Measurements from ENCODE around the gene DYNLT3.
A peak's percentile ranks its signal among the peaks of the same experiment; 100 is the strongest.

DYNLT3 gene

DNA sequence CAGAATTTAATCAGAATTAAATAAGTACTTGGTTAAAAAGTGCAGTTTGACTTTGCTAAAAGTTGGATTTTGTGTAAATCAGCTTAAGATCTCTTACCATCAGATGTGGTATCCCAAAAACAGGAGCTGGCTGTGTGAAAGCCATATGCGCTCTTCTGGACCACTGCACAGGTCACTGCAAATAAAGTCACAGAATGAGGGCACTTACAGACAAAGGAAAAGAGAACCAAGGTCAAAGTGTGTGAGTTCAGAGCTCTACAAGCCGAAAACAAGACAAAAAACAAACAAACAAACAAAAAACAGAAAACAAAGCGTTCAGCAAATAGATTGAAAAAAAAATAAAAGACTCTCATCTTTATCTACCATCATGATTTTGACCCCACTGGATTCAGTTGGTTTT, 6.4 kb downstream of the DYNLT3 start:
- no peak for DNase-seq

DNA sequence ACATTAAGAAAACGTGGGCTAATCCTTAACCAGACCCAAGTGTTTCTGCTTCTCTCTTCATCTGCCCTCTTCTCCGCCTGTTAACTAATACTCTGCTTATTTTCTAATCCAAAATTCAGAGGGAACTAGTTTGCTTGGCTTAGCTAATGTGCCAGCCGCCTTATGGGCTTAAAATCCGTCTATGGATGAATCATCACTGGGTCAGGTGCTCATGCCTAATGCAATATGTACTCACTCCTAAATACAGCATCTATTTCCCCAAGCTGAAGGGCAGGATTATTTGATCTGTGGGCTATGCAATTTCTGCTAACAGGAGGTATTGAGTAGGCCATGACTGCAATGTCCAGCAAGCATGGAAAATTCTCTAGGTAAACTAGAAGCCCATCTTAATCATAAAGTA, 12.4 kb downstream of the DYNLT3 start:
- no peak for DNase-seq

DNA sequence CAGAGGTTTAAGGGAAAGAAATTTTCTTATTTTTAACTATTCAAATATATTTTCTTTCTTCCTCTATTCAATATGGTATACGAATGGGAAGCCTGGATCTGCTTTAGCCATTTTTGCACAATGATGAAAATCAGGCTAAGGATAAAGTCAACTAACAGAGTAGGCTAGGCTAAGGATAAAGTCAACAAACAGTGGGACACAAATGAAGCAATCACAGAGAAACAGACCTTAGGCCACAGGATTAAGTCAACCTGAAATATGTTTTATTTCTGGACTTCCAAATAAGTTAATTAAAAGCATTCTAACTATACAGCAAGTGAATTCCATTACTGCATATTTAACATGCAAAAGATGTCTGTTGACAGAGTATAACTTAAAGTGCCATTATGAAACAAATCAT, 17.0 kb downstream of the DYNLT3 start:
- DNase-seq, result no peak

DNA sequence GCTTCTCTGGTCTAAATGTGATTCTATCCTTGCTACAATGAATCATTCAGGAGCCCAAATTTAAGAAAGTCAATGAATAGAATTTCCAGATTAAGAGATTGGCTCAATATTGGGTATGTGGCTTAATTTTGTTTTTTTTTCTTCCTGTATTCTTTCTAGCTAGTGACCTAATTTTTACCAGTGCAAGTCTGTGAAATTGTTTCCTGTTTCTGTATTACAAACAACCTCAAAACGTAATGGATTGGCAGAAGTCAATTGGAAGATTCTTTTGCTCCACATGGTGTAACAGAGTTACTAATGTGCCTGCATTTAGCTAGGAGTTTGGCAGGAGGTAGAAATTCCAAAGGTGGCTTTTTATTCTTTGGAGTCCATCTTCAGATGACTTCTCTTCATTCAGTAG, 17.6 kb downstream of the DYNLT3 start:
- DNase-seq, result no peak

DNA sequence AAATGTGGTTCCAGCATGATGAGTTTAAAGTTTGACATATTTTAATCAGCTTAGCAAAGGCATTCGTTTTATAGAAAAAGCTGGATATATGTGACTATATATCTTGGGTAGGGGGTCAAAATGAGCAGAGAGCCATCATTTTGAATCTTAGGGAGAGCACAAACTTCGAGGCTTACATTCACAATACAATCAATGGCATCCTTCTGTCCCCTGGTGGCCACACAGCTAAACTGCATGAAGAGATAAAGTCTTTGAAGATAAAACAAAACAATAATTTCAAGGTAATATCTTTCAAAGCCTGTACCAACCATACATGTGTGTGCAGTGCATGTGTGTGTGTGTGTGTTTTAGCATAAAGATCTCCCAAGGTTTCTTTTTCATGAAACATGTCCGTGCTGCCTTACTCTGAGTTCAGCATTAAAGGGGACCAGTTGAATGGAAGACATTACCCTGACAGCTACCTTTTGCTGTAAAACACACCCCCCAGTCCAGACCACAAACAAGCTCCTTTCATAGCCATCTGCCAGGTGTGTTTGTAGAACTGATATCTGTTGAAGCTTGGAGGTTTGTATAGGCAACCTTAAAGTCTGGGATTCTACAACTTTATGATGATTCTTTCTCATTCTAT, 22.0 kb downstream of the DYNLT3 start:
- peak; percentile 58 for DNase-seq

DNA sequence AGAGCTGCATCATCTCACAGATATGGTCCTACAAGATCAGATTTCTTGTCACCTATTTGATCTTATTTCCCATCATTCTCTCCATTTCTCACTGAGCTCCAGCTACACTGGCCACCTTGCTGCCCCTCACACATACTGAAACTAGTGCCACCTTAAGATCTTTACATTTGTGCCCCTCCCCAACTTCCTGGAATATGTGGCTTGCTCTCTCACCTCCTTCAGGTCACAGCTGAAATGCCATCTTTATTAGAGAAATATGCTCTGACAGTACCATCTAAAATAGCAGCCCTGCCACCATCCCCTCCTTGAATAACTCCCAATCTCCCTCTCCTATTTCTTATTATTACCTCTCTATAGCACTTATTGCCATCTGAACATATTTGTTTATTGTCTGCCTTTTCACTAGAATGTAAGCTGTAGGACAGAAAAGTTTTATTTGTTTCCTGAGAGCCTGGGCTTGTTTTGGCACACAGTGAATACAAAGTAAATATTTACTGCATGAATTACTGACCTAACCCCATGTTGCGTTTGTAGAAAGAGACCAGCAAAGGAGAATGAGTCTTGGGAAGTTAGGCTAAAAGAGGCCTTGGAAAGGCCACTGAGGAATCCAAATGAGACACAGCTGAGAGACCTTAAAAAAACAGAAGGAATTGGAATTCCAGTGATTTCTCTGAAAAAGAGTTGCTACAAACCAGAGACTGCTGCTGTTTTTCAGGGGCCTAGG, 22.7 kb downstream of the DYNLT3 start:
- no peak for DNase-seq

DNA sequence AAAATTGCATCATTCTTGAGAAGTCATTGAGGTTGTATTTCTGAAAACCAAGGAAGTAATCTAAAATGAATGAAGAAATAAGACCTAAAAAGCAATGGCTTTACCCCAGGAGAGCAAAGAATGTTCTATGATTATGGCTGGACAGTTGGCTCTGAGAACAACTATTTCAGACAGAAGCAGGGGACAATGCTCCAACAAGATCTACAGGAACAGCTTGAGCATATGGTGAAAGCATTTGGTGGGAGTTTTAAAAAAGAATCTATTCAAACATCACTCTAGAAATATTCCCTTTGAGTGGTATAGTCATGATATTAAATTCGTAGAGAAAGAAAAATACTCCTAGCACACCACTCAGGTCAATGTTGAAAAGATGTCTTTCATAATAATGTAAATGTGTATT, 26.7 kb downstream of the DYNLT3 start:
- no peak for DNase-seq

DNA sequence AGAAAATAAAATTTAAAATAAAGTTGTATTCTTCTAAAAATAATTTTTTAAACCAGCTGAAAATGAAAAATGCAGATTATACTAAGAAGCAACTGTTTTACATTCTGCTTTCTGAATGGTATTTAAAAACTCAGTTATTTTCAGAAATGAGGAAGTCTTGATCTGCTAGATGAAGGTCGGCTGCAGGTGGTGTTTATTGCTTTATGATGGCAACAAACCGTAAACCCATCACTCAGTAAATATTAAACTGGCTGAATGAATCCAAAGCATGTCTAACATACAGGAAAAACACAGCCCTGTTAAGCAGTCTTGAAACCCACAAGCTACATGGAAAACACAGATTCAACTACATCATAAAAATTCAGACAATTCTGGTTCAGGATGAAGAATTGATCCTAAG, 29.3 kb downstream of the DYNLT3 start:
- peak; percentile 71 for DNase-seq

DNA sequence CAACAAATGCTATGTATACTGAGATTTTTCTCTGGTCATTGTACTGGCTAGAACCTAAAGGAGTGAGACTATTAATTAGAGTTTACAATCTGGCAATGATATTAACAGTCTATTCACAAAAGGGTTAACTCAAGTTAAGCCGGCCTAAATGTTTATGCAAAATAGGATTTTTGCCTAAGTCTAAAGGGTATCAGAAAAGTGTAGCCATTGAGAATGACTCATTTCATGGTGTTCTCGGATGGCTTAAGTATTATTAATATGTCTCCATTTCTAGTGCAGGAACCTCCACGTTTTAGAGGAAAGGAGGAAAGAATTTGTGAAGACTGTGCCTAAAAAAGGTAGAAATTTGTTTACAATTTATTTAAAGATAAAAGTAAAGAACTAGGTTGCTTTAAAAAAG, 29.8 kb downstream of the DYNLT3 start:
- DNase-seq, result no peak

DNA sequence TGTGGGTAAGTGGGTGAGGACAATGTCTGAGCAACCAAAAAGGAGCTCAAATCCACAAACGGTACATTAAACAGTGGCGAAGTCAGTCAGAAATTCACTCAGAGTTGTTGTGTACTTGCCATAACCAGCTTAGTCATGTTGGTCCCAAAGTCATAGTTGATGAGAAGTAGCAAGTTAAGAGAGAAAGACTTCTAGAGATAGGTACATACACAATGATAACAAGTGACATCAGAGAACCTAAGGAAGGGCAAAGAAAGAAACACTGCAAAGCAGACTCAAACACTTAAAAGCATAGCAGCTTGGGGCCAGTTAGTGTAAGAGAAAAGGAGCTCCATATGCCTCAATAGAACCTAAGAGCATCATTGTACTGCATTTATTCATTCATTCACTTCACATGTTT, 30.2 kb downstream of the DYNLT3 start:
- no peak for DNase-seq

DNA sequence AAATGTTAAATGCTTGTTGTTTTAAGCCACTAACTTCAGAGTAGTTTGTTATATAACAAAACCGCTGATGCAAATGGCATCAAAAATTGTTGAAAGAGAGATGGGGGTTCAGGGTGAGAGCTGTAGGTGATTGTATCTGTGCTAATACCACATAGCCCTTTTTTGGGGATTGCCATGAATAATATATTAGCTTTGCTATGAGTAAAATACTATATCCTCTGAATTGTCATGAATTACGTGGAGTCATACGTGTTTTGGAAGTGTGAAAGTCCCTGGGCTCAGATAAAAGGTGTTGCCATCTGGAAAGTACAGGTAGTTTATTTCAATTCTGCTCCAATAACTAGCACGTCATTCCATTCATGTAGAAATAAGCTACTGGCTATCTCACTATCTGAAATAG, 30.6 kb downstream of the DYNLT3 start:
- no peak for DNase-seq

DNA sequence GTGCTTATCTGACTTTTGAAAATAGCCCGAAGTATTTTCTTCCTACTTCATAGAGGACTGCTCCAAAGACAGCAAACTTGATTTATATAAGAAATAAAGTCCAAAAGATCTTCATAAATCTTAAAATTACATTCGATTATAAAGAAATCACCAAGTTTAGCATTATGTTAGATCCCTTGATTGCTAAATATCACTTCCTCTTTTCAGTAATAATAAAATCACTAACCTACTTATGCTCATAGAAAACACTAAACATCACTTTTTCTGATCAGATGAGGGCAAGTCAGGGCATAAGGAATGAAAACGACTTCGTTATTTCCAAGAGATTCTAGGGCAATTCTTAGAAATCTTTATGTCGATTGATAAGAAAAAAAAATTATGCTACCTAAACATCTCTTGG, 32.0 kb downstream of the DYNLT3 start:
- DNase-seq, result no peak

DNA sequence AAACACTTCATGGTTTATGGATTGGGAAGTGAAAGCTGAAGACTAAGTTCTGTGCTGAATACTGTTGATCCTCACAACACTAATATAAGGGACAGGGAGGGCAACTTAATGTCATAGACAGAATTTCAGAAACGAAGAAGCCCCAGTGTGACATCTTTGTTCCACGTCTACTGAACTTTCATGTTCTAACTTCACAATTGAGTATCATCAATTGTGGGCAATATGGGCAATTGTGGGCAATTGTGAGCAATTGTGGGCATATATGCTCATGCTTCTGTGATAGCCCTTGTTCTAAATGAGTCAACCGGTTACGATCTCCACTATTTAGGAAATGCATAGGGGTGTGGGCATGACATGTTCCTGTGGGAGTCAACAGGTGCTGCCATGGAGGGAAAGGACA, 33.8 kb downstream of the DYNLT3 start:
- DNase-seq, result no peak

DNA sequence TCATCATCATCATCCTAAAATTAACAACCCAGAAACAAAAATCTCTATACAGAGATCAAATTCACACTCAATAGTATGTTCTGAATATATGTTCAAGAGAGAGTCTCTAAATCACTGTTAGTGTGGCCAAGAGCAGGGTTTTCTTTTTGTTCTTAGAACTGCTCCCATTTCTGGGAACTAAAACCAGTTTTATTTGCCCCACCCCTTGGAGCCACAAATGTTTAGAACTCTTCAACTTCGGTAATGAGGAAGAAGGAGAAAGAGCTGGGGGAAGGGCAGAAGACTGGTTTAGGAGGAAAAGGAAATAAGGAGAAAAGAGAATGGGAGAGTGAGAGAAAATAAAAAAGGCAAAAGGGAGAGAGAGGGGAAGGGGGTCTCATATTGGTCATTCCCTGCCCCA, 35.3 kb downstream of the DYNLT3 start:
- DNase-seq, result no peak

DNA sequence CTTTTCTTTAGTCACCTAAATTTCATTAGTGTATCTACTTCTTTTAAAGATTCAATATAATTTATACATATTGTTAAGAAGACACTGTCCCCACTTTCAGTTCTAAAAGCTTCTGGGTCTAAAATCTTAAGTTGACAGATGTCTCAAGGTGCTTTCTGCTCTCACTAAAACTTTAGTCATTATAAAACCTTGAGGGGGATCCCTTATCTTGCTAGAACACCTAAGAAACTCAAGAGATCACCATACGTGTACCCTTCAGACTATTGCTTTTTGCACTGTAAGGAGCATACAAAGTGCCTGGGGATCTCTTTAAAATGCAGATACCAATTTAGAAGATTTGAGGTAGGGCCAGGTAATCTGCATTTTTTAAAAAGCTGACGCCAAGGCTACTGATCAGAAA, 37.4 kb downstream of the DYNLT3 start:
- DNase-seq, result no peak

DNA sequence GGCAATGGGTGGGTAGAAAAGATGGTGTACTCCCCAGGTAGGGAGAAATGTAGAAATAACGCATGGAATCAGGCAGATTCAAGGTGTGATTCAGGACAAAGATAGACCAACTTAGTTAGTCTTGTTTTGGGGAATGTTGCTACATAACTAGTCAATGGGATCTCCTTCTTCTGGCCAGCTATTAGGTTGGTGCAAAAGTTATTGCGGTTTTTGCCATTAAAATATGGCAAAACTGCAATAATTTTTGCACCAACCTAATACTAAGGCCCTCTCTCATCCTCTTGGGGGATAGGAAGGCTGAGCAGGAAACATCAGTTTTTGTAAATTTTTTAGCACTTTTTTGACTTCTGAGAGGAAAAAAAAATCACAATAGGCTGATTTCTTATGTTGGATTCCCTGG, 44.3 kb downstream of the DYNLT3 start:
- no peak for DNase-seq

DNA sequence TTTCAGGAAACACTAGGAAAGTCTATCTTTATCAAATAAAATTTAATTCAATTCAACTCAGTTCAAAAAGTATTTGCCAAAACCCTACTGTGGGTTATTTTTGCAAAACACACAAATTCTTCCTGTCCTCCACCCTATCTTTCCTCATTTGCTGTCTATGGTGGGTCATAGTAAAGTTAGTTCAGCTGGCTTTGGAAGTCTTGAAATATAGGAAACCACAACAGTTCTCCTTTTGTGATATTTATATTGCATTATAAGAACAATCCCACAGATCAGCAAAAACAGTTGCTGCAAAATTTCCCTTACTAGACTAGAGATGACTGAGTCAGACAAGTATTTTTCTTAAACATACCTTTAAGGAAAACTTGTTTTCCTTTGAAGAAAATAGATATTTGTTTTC, 45.3 kb downstream of the DYNLT3 start:
- peak; percentile 34 for DNase-seq

DNA sequence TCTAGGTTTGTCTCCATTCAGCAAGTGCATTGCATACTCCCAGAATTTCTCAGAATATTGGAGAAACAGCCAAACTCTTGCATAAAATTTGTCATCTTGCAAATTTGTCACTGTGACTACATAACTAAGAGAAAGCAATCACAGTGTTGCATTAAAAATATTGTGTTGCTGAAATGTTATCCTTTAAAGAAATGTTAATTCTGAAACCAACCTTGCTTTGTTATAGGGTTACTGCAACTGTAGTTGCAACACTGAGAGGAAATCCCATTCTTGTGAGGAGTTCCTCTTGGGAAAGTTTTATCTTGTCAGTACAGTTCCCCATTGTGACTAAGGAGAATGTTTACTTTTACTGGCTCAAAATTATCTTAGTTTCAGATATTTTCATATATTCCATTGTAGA, 46.7 kb downstream of the DYNLT3 start:
- DNase-seq, result no peak

DNA sequence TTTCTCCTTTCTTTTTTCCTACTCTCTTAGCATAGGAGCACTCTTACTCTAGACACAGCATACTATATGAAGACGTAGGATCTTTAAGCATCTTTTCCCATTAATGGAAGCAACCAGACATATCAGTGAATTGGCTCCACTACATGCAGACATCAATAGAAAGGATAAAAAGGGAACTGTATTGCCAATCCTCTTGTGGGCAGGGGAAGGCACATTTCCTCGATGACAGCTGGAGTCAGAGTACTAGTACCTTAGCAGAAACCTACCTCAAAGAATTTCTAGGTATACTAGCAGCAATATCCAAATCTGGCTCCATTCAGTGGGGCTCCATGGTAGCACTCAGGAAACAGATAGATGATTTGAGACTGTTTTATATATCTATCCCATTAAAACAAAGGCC, 47.4 kb downstream of the DYNLT3 start:
- DNase-seq, result no peak

DNA sequence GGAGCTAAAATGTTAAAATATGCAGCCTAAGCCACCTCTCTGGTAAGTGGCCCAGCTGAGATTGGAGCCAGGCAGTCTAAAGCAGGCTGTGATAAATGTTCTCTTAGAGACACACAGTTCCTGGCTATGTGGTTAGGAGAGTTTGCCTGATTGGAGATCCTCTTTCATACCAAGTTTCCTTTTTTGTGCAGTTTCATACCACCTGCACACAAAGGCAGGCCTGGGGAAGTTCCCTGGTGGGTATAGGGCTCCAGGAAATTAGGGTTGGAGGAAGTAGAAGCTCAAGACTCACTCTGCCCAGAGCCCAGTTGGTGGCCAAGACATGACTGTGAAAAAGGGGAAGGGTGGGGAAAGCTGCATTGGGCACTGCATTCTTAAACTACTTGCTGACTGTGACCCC, 50.6 kb downstream of the DYNLT3 start:
- peak; percentile 73 for DNase-seq

DNA sequence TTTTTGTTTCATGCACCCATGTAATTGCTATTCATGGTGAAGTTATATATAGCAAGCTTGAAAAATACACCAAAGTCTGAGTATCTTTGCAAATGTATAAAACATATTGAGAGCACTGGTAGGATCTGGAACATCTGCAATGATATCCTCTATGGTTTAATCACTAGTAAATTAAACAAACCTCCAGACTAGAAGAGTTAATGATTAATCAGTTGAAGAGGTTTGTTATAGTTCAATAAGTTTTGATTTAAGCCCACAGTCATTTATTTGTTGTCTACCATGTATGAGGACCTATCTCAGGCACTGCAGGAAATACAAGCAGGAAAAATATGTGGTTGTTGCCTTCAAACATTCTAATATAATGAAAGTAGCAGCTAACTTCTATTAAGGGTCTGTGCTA, 51.1 kb downstream of the DYNLT3 start:
- DNase-seq, result no peak

All from RPMI8226 (cell line).